Measurements from ENCODE around the gene RETREG1.
"Not testable (repeated sequence)": the region's sequence is repeated elsewhere in the genome, so short reads cannot be mapped to it uniquely, and the experiment has no call there.

The RETREG1 gene, protein sequence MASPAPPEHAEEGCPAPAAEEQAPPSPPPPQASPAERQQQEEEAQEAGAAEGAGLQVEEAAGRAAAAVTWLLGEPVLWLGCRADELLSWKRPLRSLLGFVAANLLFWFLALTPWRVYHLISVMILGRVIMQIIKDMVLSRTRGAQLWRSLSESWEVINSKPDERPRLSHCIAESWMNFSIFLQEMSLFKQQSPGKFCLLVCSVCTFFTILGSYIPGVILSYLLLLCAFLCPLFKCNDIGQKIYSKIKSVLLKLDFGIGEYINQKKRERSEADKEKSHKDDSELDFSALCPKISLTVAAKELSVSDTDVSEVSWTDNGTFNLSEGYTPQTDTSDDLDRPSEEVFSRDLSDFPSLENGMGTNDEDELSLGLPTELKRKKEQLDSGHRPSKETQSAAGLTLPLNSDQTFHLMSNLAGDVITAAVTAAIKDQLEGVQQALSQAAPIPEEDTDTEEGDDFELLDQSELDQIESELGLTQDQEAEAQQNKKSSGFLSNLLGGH

DNA sequence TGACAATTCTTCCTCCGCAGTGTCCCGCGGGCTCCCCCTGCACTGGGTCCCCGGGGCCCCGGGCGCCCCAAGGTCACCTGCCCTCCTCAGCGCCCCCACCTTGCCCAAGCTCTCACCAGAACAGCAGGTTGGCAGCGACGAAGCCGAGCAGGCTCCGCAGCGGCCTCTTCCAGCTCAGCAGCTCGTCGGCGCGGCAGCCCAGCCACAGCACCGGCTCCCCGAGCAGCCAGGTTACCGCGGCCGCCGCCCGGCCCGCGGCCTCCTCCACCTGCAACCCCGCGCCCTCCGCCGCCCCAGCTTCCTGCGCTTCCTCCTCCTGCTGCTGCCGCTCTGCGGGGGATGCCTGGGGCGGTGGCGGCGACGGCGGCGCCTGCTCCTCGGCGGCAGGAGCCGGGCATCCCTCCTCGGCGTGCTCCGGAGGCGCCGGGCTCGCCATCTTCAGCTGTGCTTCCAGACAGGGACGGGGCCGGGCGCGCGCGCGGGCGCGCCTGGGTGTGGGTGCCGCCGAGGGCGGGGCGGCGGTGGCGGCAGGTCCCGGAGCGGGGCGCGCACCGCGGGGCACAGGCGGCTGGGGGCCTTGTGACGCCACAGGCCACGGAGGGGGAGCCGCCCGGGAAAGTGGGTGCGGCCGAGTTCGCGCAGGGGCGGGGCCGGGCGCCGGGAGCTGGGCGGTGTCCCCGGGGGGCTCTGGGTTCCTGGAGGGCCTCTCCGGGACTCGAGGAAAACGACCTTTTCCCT, at the start of gene RETREG1:
TSS of gene RETREG1 (minus strand) at position 462 of the 738 bp plus-strand sequence. CDS start at position 436, 26 bp downstream.
- peak; percentile 65 for DNase-seq (ENCODE audit: low read depth)

DNA sequence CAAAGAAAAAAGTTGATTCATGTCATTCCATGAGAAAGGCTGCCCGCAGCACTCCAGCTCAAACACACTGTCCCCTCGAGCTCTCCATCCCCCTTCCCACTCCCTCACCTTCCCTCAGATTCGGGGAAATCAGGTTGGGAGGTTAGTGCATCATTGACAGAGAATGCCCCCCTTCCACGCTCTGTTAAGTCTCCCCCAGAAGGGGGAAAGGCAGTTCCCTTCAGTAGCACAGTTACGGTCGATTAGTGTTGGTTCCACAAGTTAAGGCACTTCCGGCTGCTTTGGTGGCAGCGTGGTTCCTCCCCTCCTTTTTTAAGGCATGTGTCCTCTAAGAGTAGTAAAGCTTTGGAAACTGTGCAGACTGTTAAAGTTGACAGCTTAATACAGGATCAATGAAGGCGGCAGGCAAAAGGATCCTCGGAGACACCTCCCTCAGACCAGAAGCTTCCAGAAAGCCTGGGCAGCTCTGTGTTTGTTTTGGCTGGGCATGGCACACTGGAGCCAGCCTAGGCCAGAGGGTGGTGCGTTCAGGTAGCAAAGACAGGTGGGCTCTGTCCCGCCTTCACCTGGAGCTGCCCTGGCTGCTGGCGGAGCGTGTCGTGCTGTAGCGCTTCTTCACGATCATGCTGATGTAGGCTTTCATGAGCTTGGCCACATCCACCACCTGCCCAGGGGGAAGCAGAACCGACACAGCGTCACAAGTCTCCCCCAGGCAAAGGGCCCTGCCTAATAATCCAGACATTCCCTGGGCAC, 49.5 kb upstream of the RETREG1 start:
- no peak for DNase-seq (ENCODE audit: low read depth)

DNA sequence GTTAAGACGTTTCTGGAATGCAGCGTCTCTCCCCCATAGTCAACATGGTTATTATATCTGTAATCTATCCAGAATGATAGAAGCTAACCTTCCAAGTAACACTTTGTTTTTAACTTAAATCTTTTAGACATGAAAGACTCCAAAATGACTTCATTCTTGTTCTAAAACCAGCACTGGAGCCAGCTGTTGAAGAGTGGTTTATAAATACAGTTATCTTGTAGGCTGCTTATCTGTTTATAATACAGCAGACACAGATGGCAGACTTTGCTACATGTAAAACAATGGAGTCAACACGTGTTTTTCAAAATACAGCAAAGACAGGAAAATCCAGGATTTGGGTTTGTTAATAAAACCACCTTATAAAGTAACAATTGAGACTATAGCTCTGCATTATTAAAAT, 48.8 kb upstream of the RETREG1 start:
- no peak for DNase-seq (ENCODE audit: low read depth)

DNA sequence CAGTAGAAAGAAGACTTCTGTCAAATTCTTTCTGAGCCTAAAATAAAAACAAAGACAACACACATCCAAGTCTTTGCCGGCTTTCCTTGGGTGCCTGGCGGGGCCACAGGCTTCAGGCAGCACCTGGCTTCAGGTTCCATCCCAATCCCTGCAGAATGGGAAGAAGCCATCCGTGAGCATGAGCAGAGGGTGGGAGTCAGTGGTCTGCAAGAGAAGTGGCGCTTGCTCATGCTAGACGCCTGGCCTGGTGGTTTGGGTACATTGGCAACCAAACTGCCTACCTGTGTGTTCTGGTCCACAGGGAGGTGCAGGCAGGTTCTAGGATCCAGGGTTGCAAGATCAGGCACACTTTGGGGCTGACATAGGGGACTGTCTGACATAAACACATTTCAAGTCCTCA, 47.6 kb upstream of the RETREG1 start:
- DNase-seq (ENCODE audit: low read depth) = no peak

DNA sequence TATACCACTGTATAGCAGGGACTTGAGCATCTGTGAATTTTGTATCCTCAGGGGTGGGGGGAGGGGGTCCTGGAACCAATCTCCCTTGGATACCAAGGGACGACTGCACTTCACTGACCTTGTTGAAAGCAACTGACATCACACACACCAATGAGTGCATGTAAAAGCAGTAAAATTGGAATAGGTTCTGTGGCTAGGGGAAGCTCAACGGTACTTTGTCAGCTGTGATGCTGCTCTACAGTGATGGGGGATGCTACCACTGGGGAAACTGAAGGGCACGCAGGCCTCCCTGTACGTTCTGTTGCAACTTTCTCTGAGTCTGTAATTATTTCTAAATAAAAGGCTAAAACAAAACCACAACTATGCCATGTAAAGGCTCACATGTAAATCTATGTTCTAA, 47.0 kb upstream of the RETREG1 start:
- no peak for DNase-seq (ENCODE audit: low read depth)

DNA sequence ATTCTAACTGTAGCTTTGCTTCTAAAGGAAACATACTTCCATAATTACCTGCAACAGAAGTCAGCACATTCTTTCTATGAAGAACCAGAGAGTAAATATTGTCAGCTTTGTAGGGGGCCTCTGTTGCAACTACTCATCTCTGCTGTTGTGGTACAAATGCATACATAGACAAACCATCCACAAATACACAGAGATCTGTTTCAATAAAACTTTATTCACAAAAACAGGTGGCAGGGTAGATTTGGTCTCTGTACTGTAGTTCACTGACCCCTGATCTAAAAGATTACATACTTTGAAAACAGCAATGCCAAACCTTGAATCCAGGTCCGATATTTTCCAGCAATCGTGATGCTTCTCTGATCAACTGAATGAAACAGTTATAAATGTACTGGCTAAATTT, 44.9 kb upstream of the RETREG1 start:
- no peak for DNase-seq (ENCODE audit: low read depth)

DNA sequence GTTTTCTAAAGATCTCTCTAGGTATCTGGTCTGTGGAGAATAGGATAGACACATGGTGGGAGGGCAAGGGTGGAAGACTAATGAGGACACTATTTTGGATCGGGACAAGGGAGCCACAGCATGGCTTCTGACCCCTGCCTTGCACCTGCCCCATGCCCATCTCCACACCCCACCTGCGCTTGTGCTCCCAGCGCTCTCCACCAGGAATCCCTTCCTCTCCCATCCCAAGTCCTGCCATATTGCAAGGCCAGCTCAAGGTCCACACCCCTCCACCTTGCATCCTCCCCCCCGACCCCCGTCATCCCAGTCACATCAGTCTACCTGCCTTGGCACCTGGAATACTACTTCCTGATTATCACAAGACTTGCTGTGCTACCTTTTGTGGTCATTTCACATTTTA, 44.2 kb upstream of the RETREG1 start:
- no peak for DNase-seq (ENCODE audit: low read depth)

DNA sequence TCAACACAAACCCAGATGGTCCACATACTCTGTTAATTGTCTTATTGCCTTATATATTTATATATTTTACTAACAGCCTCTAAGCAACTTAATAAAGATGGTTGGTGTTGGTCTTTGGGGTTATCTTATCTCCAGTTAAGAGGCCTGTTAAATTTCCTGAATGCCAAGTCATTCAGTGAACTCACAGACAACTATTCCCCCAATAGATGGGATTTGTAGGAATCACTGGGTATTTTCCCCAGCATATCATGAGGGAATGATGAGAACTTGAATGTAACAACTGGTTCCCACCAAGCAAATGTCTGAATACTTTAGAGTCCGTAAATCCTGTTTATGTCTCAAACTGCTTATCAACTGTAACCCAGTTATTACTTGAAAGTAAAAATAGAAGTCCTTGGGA, 42.7 kb upstream of the RETREG1 start:
- DNase-seq (ENCODE audit: low read depth) = no peak

DNA sequence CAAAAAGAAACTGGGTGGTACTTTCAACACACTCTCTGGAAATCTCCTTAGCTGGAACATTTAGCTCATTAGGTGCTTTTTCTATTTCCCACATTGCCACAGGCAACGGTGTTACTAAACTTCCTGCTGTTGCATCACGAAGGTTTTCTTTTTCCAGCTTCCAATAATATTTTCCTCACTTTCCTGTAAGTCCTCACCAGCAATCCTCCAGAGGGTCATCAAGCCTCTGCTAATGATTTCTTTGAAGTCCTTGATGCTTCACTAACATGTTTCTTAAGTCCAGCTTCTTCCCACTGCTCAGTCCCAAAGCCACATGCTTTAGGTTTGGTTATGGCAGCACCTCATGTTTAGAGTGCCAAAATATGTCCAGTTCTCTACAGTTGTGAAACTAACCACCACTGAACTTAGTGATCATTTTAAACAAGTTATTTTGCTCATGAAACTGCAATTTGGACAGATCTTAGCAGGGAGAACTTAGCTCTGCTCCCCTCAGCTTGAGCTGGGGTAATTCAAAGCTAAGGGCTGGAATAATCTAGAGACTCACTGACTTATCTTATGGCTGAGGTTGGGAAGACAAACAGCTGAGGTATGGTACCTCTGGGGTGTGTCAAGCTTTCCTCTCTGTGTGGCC, 39.9 kb upstream of the RETREG1 start:
- no peak for DNase-seq (ENCODE audit: low read depth)

DNA sequence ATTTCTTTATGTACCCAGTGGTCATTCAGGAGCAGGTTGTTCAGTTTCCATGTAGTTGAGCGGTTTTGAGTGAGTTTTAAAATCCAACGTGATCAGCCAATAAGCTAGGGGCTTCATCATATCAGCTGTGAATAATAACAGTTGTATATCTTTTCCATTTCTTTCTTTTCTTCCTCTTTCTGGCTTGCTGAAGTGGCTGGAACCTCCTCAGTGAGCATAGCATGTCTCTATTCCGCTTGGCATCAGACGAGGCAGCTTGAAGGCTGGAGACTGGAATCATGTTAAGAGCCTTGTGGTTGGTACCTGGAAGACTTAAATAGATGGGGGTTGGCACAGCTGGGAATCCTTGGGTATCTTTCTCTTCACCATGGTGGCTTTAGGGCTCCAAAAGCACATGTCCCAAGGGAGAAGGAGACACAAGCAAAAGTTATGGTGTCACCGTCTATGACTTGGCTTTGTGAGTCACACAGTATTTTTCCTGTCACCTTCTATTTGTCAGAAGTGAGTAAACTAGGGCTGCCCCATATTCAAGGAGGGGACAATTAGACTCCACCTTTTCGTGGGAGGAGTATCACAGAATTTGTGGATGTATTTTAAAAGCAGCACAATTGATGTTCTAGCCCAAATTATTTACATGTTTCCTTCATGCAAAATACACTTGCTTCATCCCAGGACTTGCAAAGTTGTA, 38.0 kb upstream of the RETREG1 start:
- no peak for DNase-seq (ENCODE audit: low read depth)

DNA sequence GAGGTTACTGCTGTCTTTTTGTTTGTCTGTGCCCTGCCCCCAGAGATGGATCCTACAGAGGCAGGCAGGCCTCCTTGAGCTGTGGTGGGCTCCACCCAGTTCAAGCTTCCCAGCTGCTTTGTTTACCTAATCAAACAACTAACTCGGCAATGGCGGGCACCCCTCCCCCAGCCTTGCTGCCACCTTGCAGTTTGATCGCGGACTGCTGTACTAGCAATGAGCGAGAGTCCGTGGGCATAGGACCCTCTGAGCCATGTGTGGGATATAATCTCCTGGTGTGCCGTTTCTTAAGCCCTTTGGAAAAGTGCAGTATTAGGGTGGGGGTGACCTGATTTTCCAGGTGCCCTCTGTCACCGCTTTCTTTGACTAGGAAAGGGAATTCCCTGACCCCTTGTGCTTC, 31.9 kb upstream of the RETREG1 start:
- not testable (repeated sequence) for DNase-seq (ENCODE audit: low read depth)

DNA sequence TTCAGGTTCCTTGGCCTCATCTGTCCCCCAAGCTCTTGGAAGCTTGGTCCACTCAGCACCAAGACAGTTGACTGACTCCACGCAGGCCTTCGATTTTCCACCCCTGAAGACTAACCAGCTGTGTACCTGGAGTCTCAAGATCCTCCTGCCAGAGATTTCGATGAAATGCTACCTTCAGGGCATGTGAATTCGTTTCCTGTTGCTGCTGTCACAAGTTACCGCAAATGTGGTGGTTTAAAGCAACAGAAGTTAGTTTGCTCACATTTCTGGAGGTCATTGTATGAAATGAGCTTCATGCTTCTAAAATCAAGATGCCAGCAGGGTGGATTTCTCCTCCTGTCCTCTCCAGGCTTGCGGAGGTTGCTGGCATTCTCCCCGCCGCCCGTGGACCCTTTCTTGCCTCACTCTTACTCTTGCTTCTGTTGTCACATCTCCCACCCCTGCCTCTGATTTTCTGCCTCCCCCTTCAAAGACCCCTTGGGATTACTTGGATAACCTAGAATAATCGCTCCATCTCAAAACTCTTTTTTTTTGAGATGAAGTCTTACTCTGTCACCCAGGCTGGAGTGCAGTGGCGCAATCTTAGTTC, 27.6 kb upstream of the RETREG1 start:
- DNase-seq (ENCODE audit: low read depth) = no peak

DNA sequence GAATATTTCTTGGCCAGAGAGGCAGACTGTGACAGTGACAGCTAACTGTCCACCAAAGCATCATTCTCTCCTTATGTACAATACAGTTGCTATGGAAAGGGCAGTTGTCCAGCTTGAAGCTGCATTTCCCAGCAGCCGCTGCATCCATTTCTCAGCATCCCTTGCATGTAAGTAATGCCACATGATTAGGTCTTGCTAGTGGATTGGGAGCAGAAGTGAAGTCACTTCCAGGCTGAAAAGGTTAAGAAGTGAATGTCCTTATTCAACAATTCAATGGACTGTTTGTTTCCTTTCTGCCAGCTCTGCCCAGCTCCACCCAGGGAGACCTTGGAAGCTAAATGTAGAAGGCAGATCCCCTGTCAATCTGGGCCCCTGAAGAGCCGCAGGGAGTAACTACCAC, 26.1 kb upstream of the RETREG1 start:
- DNase-seq (ENCODE audit: low read depth) = no peak

DNA sequence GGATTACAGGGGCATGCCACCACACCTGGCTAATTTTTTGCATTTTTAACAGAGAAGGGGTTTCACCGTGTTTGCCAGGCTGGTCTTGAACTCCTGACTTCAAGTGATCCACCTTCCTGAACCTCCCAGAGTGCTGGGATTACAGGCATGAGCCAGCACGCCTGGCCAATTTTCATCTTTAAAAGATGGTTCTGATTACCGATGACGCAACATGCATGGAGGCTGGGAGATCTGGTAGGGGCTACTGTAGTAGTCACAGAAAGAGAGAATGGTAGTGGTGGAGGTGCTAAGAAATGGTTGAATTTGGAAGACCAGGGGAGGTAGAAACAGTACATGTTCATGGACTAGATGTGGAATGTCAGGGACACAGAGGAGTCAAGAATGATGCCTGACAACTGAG, 22.4 kb upstream of the RETREG1 start:
- no peak for DNase-seq (ENCODE audit: low read depth)

DNA sequence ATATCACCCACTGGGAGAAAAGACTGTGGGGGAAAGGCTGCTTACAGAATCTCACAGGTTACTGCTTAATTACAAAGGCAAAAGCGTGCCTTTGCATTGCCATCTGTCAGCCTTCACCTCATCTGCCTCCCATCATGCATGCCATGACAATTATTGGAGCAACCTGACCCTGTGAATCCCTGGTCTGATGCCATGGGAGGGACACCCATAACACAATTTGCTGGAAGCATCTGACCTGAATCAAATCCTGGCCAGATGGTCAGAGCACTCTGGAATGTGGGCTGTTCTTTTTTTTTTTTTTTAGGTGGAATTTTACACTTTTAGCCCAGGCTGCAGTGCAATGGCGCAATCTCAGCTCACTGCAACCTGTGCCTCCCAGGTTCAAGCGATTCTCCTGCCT, 11.6 kb upstream of the RETREG1 start:
- no peak for DNase-seq (ENCODE audit: low read depth)

DNA sequence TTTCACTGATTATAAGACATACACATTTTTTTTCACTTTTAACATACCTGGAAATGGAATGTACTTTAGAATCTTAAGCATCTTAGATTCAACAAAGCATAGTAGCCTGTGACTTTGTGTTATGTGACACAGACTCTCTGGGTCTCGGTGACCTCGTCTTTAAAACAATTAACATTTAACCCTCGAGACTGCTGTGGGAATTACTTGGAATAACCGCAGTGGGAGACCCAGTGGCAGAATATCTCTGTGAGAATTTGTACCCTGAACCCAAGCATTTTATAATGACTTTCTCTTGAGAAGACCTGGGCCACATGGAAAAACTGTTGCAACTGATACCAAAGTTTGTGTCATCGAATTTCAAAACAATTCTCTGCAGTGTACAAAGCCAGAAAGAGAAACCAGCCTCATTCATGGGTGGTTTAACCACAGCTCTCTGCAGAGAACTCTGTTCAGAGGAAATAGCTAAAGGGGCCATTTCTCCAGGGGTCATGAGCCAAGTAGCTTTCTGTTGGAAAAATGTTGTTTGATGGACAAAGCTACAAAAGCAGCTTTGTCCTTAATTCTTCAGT, 10.0 kb upstream of the RETREG1 start:
- DNase-seq (ENCODE audit: low read depth) = no peak

DNA sequence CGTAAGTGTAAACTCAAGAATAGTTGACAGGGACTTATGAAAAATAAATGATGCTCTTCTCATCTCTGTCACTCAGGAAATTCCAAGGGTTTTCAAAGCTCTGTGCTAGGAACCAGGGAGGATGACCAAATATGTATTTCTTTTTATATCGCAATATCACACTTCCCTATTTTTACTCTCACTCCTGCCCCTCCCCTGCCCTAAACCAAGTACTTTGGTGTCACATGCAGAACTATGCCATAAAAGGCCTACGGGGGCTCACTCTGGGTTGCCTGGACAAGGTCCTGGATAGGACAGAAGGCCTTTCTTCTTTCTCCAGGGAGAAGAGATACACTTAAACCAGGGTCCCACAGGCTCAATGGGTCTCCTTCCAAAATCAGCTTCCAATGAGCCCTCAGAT, 8.3 kb upstream of the RETREG1 start:
- no peak for DNase-seq (ENCODE audit: low read depth)

DNA sequence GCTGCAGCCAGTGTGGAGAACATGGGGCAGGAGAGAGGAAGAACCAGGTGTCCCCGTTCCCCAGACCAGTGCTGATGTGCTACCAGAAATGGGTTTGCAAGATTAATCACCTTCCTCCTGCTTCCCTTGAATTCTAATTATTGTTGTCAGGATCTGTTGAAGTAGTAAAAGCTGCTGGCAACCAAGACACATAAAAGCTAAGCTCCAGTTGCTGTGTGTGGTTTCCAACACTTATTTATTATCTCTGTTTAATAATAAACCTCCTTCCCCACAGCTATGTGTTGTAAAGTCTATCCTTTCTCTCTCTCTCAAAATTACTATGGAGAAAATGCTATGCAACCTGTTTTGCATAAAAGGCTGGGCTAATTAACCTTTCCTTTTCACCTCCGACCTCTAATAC, 2.3 kb upstream of the RETREG1 start:
- no peak for DNase-seq (ENCODE audit: low read depth)

DNA sequence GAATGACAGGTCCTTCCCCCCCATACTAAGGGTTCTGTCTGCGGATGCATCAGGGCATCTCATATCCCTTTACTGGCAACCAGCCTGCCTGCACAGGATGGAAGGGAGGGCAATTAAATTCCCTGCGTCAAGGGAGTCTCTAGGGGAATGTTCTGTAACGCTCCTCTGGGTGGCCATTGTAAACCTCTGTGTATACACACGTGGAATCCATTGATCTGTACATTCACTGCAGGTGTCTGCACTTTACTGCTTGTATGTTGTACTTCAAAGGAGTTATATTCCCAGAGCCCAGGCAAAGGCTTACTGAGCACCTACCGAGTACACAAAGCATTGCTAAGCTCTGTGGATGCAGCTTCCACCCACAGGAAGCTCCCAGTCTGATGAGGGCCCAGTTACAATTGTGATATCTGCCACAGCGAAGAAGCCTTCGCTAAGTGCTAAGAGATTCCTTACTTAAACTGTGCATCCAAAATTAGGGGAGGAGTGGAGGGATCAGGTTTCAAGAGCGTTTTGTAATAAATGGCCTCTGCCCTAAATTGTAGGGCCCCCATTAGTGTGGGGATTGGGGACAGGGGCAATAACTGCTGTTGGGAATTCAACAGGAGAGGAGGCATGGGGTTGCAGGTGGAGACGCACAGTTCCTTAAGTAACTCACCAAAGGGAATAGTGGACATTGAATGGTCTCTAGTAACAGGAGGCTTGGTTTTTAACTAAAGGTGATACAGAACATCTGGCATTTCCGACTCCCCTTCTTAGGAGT, 1.5 kb upstream of the RETREG1 start:
- no peak for DNase-seq (ENCODE audit: low read depth)
